Activated CD4-positive, alpha-beta memory T cell treated with anti-CD3 and anti-CD28 coated beads for 36 hours (primary cell): Measurements from ENCODE around the gene DAO. TPM values are rescaled to one million over a fixed set of nuclear protein-coding genes. Genes with fewer than 3 reads are reported as not detected.
"Not testable (repeated sequence)": the region's sequence is repeated elsewhere in the genome, so short reads cannot be mapped to it uniquely, and the experiment has no call there.

Experiments used
- CTCF ChIA-PET: fragments of 350-600 bp; sonication (Branson Sonifier 250); formaldehyde crosslinking; loops from one replicate; lab custom pipeline; 2021; ENCODE audit warnings: antibody characterized with exemption, inconsistent platforms; lab: Charles Lee
- POLR2A ChIA-PET: fragments of 350-600 bp; sonication (Branson Sonifier 250); formaldehyde crosslinking; loops from one replicate; lab custom pipeline; 2021; ENCODE audit warnings: antibody characterized with exemption; lab: Charles Lee
- DNase-seq: peaks from one replicate; pipeline ENCODE4 v3.0.0-alpha.2; 2020
- H3K27ac Mint-ChIP-seq: one replicate; pipeline ENCODE4 v1.8.0; 2021; ENCODE audit warnings: mixed read lengths
- H3K27me3 Mint-ChIP-seq: one replicate; pipeline ENCODE4 v1.8.0; 2021; ENCODE audit warnings: mixed read lengths
- H3K36me3 Mint-ChIP-seq: one replicate; pipeline ENCODE4 v1.8.0; 2021; ENCODE audit warnings: mixed read lengths
- H3K4me1 Mint-ChIP-seq: one replicate; pipeline ENCODE4 v1.8.0; 2021; ENCODE audit warnings: low read depth, mixed read lengths
- H3K4me3 Mint-ChIP-seq: one replicate; pipeline ENCODE4 v1.8.0; 2021; ENCODE audit warnings: mild to moderate bottlenecking, mixed read lengths
- H3K9me3 Mint-ChIP-seq: one replicate; pipeline ENCODE4 v1.8.0; 2021; ENCODE audit warnings: mixed read lengths
- intact Hi-C: fragments of 100-400 bp; cut with micrococcal nuclease; formaldehyde crosslinking; loops from one replicate; pipeline ENCODE4 v1.15.1; 2023
- total RNA-seq, 2 experiments: library from RNA; stranded (reverse); gene quantifications; one replicate each; pipeline ENCODE4 v1.2.3, GENCODE V29; 2021

The DAO gene
- total RNA-seq, 2 experiments from 2014 or later, result not detected

DNA sequence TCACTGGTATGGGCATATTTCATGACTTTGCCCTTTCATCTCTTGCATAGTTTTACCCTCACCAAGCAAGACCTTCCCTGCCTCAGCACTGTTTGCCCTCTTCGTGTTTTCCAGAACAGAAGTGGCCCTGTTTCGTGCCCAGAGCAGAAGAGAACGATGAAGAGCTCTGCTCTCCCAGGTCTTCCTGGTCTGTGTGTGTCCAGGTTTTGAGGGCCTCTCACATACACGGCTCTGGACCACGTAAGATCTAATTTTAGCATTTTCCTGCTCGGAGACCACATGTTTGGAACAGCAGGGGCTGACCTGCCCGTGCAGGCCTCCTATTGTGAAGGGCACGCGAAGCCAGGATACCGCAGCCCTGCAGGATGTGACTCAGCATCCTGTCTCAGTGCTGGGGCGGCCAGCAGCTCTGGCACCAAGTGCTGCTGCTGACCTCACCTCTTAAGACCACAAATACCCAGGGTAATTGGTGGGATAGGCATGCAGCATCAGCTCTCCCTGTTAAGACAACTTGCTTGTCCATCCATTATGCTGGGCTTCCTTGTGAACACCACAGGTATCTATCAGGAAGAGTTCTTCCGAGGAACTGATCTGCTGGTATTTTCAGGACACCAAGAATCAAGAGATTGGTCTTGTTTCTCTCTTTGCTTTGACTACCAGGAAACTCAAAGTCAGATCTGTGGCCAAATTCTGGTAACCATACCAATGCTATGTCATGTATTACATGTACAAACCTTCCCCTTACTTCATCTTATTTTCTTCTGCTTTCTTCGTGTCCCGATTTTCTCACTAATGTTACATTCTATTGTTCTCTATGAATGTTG is 41.5 kb upstream of the DAO start:
- Mint-ChIP-seq H3K4me3 (peak overlapping the region; percentile 63), H3K36me3 (peaks cover 22% of the 10 kb centered on the region), H3K4me1 (peaks cover 38% of the 10 kb centered on the region), H3K9me3 (no peaks in the 10 kb centered on the region), H3K27me3 (no peaks in the 10 kb centered on the region), H3K27ac (peak overlapping the region; percentile 92)
- POLR2A ChIA-PET, result interaction anchor here (0.7 to 3.3 kb wide), 9 partner anchors 8 to 221 kb away, joined by 3 to 25 read pairs (median 3); partner anchors contain the start of gene SSH1
- CTCF ChIA-PET, result interaction anchor here (0.6 to 1.2 kb wide), 4 partner anchors 34 to 174 kb away, joined by 3 to 7 read pairs (median 4); no protein-coding TSS in a partner anchor
- intact Hi-C loops, result loop anchor here (1.0 to 10.0 kb wide), 4 partner anchors 14 to 274 kb away; partner anchors contain the start of genes ALKBH2, ISCU and SART3
- peak; percentile 90 for DNase-seq

- H3K27ac Mint-ChIP-seq, result peak overlapping the region; percentile 92
- H3K27me3 Mint-ChIP-seq, result no peaks in the 10 kb centered on the region
- DNase-seq, result no peak
- H3K36me3 Mint-ChIP-seq, result peaks cover 20% of the 10 kb centered on the region
- H3K9me3 Mint-ChIP-seq, result no peaks in the 10 kb centered on the region
- intact Hi-C loops, result loop anchor here (2.0 to 10.0 kb wide), 3 partner anchors 14 to 274 kb away; partner anchors contain the start of genes ALKBH2, ISCU and SART3
- H3K4me1 Mint-ChIP-seq, result peaks cover 38% of the 10 kb centered on the region
- H3K4me3 Mint-ChIP-seq, result peak overlapping the region; percentile 63
- CTCF ChIA-PET, result interaction anchor here (0.8 to 1.0 kb wide), 2 partner anchors 45 to 175 kb away, joined by 3 to 7 read pairs; no protein-coding TSS in a partner anchor
- POLR2A ChIA-PET, result interaction anchor here (1.1 to 3.3 kb wide), 5 partner anchors 9 to 153 kb away, joined by 3 to 25 read pairs (median 3); partner anchors contain the start of gene SSH1
Observed at GRCh38 chr12:108839018-108839889, 40.6 kb upstream of the DAO start.

GRCh38 chr12:108839890-108840230 is 40.0 kb upstream of the DAO start:
- H3K36me3 Mint-ChIP-seq, result peaks cover 16% of the 10 kb centered on the region
- POLR2A ChIA-PET, result interaction anchor here (2.3 to 3.3 kb wide), 2 partner anchors 10 to 18 kb away, joined by 14 to 25 read pairs; partner anchors contain the start of gene SSH1
- peak overlapping the region; percentile 92 for H3K27ac Mint-ChIP-seq
- no peaks in the 10 kb centered on the region for H3K9me3 Mint-ChIP-seq
- CTCF ChIA-PET, result no interaction called here
- intact Hi-C loops, result loop anchor here (2.0 to 10.0 kb wide), 3 partner anchors 15 to 275 kb away; partner anchors contain the start of genes ALKBH2, ISCU and SART3
- no peaks in the 10 kb centered on the region for H3K27me3 Mint-ChIP-seq
- no peak for DNase-seq
- peaks cover 38% of the 10 kb centered on the region for H3K4me1 Mint-ChIP-seq
- H3K4me3 Mint-ChIP-seq, result no peak overlapping the region

DNA sequence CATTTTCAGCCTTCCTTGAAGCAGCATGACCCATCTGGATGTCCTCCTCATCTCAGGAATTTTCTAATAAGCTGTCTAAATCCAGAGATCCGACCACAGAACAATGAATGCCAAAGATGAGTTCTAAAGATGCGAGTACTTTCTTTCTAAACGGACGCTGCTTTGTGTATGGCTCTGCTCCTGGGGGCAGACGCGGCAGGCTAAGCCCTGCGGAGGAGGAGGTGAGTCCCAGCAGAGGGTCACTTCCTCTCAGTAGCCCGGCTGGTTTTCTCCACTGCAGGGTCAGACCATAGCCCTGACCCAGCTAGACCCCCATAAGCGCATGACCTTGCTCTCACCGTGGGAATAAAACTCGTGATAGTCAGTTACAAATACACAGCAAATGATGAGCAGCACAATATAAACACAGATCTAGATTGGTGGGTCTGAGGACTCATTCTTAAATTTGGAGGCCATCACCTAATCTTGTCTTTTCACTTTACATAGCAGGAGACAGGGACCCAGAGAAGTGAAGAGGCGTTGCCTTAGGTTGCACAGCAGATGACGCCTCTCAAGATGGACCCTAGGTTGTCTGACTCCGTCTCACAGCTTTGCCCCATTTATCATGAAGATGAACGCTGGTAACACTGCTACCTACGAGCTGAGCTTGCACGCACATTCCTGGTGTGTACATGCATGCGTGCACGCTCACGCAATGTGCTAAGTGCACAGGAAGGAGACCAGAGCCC is 39.1 kb upstream of the DAO start:
- no peak for DNase-seq
- ChIA-PET POLR2A (no interaction called here), CTCF (interaction anchor here (0.6 kb wide), 1 partner anchor 69 kb away, joined by 3 read pairs; no protein-coding TSS in a partner anchor)
- Mint-ChIP-seq H3K36me3 (peaks cover 9% of the 10 kb centered on the region), H3K27me3 (no peaks in the 10 kb centered on the region), H3K27ac (no peak overlapping the region), H3K9me3 (no peaks in the 10 kb centered on the region), H3K4me3 (no peak overlapping the region), H3K4me1 (peaks cover 35% of the 10 kb centered on the region)
- intact Hi-C loops, result no loop called here

DNA sequence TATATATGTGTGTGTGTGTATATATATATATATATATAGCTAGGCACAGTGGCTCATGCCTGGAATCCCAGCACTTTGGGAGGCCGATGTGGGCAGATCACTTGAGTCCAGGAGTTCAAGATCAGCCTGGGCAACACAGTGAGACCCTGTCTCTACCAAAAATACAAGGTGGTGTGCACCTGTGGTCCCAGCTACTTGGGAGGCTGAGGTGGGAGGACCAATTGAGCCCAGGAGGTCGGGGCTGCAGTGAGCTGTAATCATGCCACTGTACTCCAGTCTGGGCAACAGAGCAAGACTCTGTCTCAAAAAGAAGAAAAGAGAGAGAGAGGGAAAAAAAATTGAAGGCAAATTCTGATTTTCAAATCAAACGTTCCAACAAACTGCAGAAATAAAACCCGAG is 38.1 kb upstream of the DAO start:
- CTCF ChIA-PET, H3K4me3 Mint-ChIP-seq, DNase-seq, POLR2A ChIA-PET, H3K9me3 Mint-ChIP-seq, H3K27ac Mint-ChIP-seq, intact Hi-C loops, H3K27me3 Mint-ChIP-seq: not testable (repeated sequence)
- Mint-ChIP-seq H3K4me1 (peaks cover 30% of the 10 kb centered on the region), H3K36me3 (peaks cover 11% of the 10 kb centered on the region)

DNA sequence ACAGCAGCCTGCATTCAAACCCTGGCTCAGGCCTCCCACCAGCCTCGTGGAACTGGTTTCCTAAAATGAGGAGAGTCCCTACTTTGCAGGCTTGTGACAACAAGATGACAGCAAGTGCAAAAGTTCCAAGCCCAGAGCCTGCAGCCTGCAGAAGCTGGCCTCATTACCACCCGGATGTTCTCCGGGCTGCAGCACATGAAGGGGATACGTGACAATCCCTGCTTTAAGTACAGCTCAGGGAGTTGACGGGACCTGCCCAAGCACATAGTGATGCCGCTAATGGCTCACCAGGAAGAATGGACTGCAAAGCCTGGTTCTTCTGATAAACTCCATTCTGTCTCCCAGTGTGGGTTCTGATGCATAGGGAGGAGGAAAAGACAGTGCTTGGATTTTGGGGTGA is 37.5 kb upstream of the DAO start:
- H3K27me3 Mint-ChIP-seq, result no peaks in the 10 kb centered on the region
- no peak overlapping the region for H3K4me3 Mint-ChIP-seq
- H3K36me3 Mint-ChIP-seq, result peaks cover 9% of the 10 kb centered on the region
- H3K4me1 Mint-ChIP-seq, result peaks cover 27% of the 10 kb centered on the region
- POLR2A ChIA-PET, result no interaction called here
- intact Hi-C loops, result no loop called here
- no peak for DNase-seq
- CTCF ChIA-PET, result no interaction called here
- H3K27ac Mint-ChIP-seq, result no peak overlapping the region
- H3K9me3 Mint-ChIP-seq, result no peaks in the 10 kb centered on the region

GRCh38 chr12:108843187-108843586 is 36.7 kb upstream of the DAO start:
- peaks cover 11% of the 10 kb centered on the region for H3K36me3 Mint-ChIP-seq
- H3K27me3 Mint-ChIP-seq, result no peaks in the 10 kb centered on the region
- no peak for DNase-seq
- intact Hi-C loops, result no loop called here
- ChIA-PET POLR2A (no interaction called here), CTCF (no interaction called here)
- peaks cover 19% of the 10 kb centered on the region for H3K4me1 Mint-ChIP-seq
- no peaks in the 10 kb centered on the region for H3K9me3 Mint-ChIP-seq
- no peak overlapping the region for H3K27ac Mint-ChIP-seq
- no peak overlapping the region for H3K4me3 Mint-ChIP-seq

- Mint-ChIP-seq H3K27me3 (no peaks in the 10 kb centered on the region), H3K4me3 (no peak overlapping the region), H3K9me3 (no peaks in the 10 kb centered on the region), H3K27ac (no peak overlapping the region), H3K4me1 (no peaks in the 10 kb centered on the region), H3K36me3 (peaks cover 16% of the 10 kb centered on the region)
- intact Hi-C loops, result no loop called here
- ChIA-PET CTCF (no interaction called here), POLR2A (no interaction called here)
- DNase-seq, result no peak
Observed at GRCh38 chr12:108845696-108846095, 34.2 kb upstream of the DAO start.

DNA sequence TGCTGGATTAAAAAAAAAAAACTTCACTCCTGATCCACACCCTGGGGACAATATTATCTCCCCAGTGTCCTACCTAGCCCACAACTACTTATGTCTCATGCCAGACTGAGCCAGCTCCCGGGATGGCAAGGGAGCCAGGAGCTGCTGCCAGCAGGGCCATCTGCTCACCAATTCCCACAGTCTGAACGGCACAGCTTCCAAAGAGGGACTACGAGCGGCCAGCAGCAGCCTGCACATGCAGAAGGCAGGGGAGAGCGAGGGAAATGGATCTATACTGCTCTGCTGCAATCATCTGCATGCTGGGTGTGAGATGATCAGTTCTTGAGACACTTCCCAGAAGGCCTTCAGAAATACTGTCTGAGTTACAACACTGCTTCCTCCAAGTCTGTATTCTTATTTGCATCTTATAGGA is 33.6 kb upstream of the DAO start:
- no peak overlapping the region for H3K4me3 Mint-ChIP-seq
- POLR2A ChIA-PET, result no interaction called here
- no peaks in the 10 kb centered on the region for H3K27me3 Mint-ChIP-seq
- CTCF ChIA-PET, result no interaction called here
- intact Hi-C loops, result no loop called here
- H3K27ac Mint-ChIP-seq, result no peak overlapping the region
- no peaks in the 10 kb centered on the region for H3K4me1 Mint-ChIP-seq
- H3K36me3 Mint-ChIP-seq, result peaks cover 16% of the 10 kb centered on the region
- DNase-seq, result no peak
- no peaks in the 10 kb centered on the region for H3K9me3 Mint-ChIP-seq

- Mint-ChIP-seq H3K36me3 (peaks cover 19% of the 10 kb centered on the region), H3K27ac (no peak overlapping the region)
- POLR2A ChIA-PET, result no interaction called here
Observed at GRCh38 chr12:108847705-108848104, 32.2 kb upstream of the DAO start.

DNA sequence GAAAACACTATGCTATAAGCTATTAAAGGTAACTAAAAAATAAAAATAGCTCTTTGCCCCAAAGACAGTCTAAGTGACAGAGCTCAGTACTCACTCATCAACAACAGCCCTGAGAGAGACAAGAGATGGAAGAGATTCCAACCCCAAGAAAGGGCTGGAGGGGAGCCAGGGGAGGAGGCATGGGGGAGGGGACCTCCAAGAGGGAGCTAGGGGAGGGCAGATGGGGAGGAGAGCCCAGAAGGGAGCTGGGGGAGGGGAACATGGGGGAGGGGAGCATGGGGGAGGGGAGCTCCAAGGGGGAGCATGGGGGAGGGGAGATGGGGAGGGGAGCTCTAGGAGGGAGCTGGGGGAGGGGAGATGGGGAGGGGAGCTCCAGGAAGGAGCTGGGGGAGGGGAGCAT is 30.2 kb upstream of the DAO start:
- intact Hi-C loops, result loop anchor here (10.0 kb wide), 1 partner anchor 725 kb away; the partner anchor contains the start of genes MMAB and MVK
- DNase-seq, result no peak
- H3K36me3 Mint-ChIP-seq, result peaks cover 23% of the 10 kb centered on the region

More at GRCh38 chr12:108847705-108848104, 32.2 kb upstream of the DAO start:
- CTCF ChIA-PET, result interaction anchor here (1.4 kb wide), 1 partner anchor 10 kb away, joined by 3 read pairs; the partner anchor contains the start of gene SSH1
- Mint-ChIP-seq H3K27me3 (no peaks in the 10 kb centered on the region), H3K4me3 (no peak overlapping the region), H3K4me1 (peaks cover 4% of the 10 kb centered on the region), H3K9me3 (no peaks in the 10 kb centered on the region)
- no peak for DNase-seq
- intact Hi-C loops, result no loop called here

More for the DNA sequence above, 30.2 kb upstream of the DAO start:
- Mint-ChIP-seq H3K4me1 (peaks cover 17% of the 10 kb centered on the region), H3K4me3 (no peak overlapping the region), H3K27me3 (no peaks in the 10 kb centered on the region), H3K9me3 (peaks cover 2% of the 10 kb centered on the region), H3K27ac (no peak overlapping the region)
- POLR2A ChIA-PET, result interaction anchor here (3.2 kb wide), 1 partner anchor 11 kb away, joined by 14 read pairs; no protein-coding TSS in a partner anchor
- CTCF ChIA-PET, result interaction anchor here (1.0 kb wide), 1 partner anchor 9 kb away, joined by 3 read pairs; no protein-coding TSS in a partner anchor
